Kidney epithelial cell (primary cell): ENCODE measurements around the gene SFT2D3. TPM values are rescaled to one million over a fixed set of nuclear protein-coding genes. Genes with fewer than 3 reads are reported as not detected.

Experiments
- DNase-seq: peaks from one replicate; pipeline ENCODE4 v3.0.0-alpha.2; 2010; ENCODE audit warnings: low read depth
- H3K27me3 ChIP-seq: 2 replicates; pipeline ENCODE4 v1.6.0; 2011; ENCODE audit warnings: low read length; ENCODE audit not compliant: control insufficient read depth, insufficient read depth
- H3K36me3 ChIP-seq: 2 replicates; pipeline ENCODE4 v1.5.1; 2011; ENCODE audit warnings: low read length; ENCODE audit not compliant: control insufficient read depth, insufficient read depth
- H3K4me3 ChIP-seq: 2 replicates; pipeline ENCODE4 v1.5.1; 2011; ENCODE audit warnings: low read depth, mild to moderate bottlenecking, control low read depth, low read length
- CTCF ChIP-seq: IDR thresholded peaks from 2 replicates; pipeline ENCODE4 v1.5.1; 2011; ENCODE audit warnings: mild to moderate bottlenecking, moderate library complexity, low read length, control low read depth, inconsistent platforms; ENCODE audit not compliant: insufficient read depth, poor library complexity, severe bottlenecking
- total RNA-seq: library from RNA; depleted of rRNA; stranded (reverse); fragments of >200 nt; gene quantifications from 2 replicates; pipeline ENCODE4 v1.2.3, GENCODE V29; 2015

SFT2D3 gene
- total RNA-seq, 1 donor from 2014 or later, result 8.7 TPM

GRCh38 chr2:127753374-127753773, 52.1 kb downstream of the SFT2D3 start:
- H3K36me3 ChIP-seq, result no peaks in the 10 kb centered on the region
- TF ChIP-seq CTCF, result no peak
- DNase-seq, result no peak
- H3K4me3 ChIP-seq, result no peak overlapping the region
- no peaks in the 10 kb centered on the region for H3K27me3 ChIP-seq

GRCh38 chr2:127754186-127754585, 52.9 kb downstream of the SFT2D3 start:
- Histone ChIP-seq H3K36me3 (no peaks in the 10 kb centered on the region), H3K4me3 (no peak overlapping the region), H3K27me3 (no peaks in the 10 kb centered on the region)
- TF ChIP-seq CTCF, result no peak
- no peak for DNase-seq

Other genes starting within 250 kb of the SFT2D3 start
- 48.0 and 48.4 TPM in 2 replicates for gene IWS1, start 175.0 kb upstream of the SFT2D3 start, total RNA-seq
- 0.50 and 0.62 TPM in 2 replicates for gene MYO7B, start 165.8 kb upstream of the SFT2D3 start, total RNA-seq
- gene GPR17, start 55.3 kb upstream of the SFT2D3 start, total RNA-seq, result 0.14 TPM in 1 of 2 replicates, not detected in the other
- 2.3 and 4.2 TPM in 2 replicates for gene LIMS2, start 26.0 kb upstream of the SFT2D3 start, total RNA-seq
- gene WDR33, start 109.7 kb downstream of the SFT2D3 start, total RNA-seq, result 22.3 and 23.5 TPM in 2 replicates
- 15.9 and 25.1 TPM in 2 replicates for gene POLR2D, start 156.7 kb downstream of the SFT2D3 start, total RNA-seq
- 27.7 and 29.7 TPM in 2 replicates for gene AMMECR1L, start 184.5 kb downstream of the SFT2D3 start, total RNA-seq